Tibial nerve (tissue), 4 donors: ENCODE data around the gene TRAK1.

Experiments used
- EP300 ChIP-seq, 2 donors: sonication (generic); formaldehyde crosslinking; IDR thresholded peaks; one replicate each; pipeline ENCODE4 v1.6.1; 2017; ENCODE audit warnings: antibody characterized with exemption in 2 of 2, mild to moderate bottlenecking in 1 of 2
- POLR2A ChIP-seq, 2 donors: fragments of 450-650 bp; IDR thresholded peaks; one replicate each; pipeline ENCODE4 v1.6.1; 2017; ENCODE audit warnings: antibody characterized with exemption in 2 of 2, mild to moderate bottlenecking in 2 of 2, moderate library complexity in 2 of 2
- TF ChIP-seq, protein P1 (sequence below), 5 experiments: fragments of 200-600 bp in 3 of 5; fragments of 450-650 bp in 2 of 5; sonication (generic) in 3 of 5; IDR thresholded peaks; one replicate each; pipeline ENCODE4 v1.5.1; 2016 to 2019; ENCODE audit warnings: antibody characterized with exemption in 5 of 5, mild to moderate bottlenecking in 3 of 5, moderate library complexity in 2 of 5

DNA sequence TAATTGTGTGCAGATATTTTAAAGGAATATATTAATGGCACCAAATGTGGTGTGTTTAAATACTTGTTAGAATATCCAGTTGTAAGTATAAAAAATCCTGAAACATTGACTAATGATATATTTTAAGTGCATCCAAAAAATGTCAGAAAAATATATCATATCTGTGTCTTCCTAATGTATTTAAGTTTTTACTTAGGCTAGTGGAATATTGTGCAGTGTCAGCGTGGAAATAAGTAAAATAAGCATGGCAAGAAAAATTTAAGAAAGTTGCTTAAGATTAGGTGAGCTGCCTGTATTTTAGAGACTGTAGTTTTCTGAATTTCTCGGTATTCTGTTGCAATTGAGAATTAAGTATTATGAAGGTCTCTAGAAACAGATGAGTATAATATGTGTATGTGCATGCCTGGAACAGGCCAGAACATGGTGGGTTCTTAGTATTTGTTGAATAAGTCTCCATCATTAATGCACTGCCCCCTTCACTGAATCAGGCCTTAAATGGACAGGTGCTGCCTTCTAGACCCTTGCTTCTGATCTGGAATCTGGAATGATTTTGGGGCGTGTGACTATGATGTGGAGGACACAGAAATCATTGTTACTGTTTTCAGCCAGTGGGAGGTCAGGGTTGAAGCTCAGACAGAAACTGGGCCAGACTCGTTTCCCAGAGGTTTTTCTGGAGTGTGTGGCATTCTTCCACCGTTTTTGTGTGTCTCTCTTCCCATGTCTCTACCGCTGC is 86.1 kb downstream of the TRAK1 start:
- TF ChIP-seq, protein P1, sequence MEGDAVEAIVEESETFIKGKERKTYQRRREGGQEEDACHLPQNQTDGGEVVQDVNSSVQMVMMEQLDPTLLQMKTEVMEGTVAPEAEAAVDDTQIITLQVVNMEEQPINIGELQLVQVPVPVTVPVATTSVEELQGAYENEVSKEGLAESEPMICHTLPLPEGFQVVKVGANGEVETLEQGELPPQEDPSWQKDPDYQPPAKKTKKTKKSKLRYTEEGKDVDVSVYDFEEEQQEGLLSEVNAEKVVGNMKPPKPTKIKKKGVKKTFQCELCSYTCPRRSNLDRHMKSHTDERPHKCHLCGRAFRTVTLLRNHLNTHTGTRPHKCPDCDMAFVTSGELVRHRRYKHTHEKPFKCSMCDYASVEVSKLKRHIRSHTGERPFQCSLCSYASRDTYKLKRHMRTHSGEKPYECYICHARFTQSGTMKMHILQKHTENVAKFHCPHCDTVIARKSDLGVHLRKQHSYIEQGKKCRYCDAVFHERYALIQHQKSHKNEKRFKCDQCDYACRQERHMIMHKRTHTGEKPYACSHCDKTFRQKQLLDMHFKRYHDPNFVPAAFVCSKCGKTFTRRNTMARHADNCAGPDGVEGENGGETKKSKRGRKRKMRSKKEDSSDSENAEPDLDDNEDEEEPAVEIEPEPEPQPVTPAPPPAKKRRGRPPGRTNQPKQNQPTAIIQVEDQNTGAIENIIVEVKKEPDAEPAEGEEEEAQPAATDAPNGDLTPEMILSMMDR (IDR thresholded peaks at IDR 0.05) = no peak
- TF ChIP-seq POLR2A (IDR thresholded peaks at IDR 0.05) = no peak
- no peak for TF ChIP-seq EP300 (IDR thresholded peaks at IDR 0.05)
